GM12892 (cell line): ENCODE data around the gene UBA1. TPM values are rescaled to one million over a fixed set of nuclear protein-coding genes. Genes with fewer than 3 reads are reported as not detected.
A peak's percentile ranks its signal among the peaks of the same experiment; 100 is the strongest.

ENCODE experiments used
- DNase-seq: peaks from one replicate; pipeline ENCODE4 v3.0.0; 2011; ENCODE audit not compliant: insufficient read length
- FAIRE-seq: peaks from 2 replicates; lab custom pipeline; 2011; peaks lifted over from hg19 to GRCh38; lab: Jason Lieb, UNC
- POLR2A ChIP-seq: IDR thresholded peaks from 2 replicates; pipeline ENCODE4 v1.6.1; 2011; ENCODE audit warnings: low read depth, low read length, control low read depth
- POLR2AphosphoS5 ChIP-seq: IDR thresholded peaks from 2 replicates; pipeline ENCODE4 v1.6.1; 2011; ENCODE audit warnings: low read depth, low read length, control low read depth
- TAF1 ChIP-seq: IDR thresholded peaks from 2 replicates; pipeline ENCODE4 v1.6.1; 2011; ENCODE audit warnings: low read depth, mild to moderate bottlenecking, control low read depth, low read length, borderline replicate concordance
- polyA plus RNA-seq: library from polyadenylated mRNA; unstranded; fragments of >200 nt; gene quantifications from one replicate; pipeline ENCODE4 v1.2.1, GENCODE V29; 2012; ENCODE audit warnings: missing spikeins, inconsistent platforms; ENCODE audit not compliant: missing spikeins

Gene UBA1
- polyA plus RNA-seq = 112 TPM

GRCh38 chrX:47193475-47194193 lies at the start of gene UBA1:
UBA1 (plus strand) TSS chrX:47193829; CDS start chrX:47198803, 4,974 bp downstream.
- peak; percentile 99 for FAIRE-seq
- TF ChIP-seq POLR2A (peak; percentile 93), TAF1 (peak; percentile 81), POLR2AphosphoS5 (peak; percentile 92)
- peak; percentile 92 for DNase-seq

DNA sequence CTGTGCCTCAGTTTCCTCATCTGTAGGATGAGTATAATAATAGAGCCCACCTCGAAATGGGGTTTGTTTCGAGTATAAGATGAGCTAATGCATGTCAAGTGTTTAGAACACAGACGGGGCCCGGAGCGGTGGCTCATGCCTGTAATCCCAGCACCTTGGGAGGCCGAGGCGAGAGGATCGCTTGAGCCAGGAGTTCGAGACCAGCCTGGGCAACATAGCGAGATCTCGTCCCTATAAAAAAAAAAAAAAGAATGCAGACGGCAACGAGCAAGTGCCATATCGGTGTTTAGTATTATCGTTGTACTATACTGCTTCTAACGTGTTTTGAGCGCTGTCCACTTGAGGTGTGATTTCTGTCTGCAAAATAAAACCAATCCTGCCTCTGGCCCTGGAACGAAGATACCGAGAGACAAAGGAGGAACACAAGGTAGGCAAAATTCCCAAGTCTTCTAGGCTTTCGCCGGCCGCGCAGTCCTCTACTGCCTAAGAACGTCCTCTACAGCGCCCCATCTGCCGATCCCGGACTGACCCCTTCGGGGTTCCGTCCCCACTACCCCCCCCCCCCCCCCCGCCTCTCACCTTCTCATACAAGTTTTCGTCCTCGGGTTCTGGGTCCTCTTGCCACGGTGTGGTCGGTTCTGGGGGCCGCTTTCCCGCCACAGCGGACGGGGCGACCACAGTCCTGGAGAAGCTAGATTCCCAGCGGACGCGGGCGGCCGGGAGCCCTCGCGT lies 49.6 kb upstream of the UBA1 start:
- FAIRE-seq (no peak), DNase-seq (no peak)
- TF ChIP-seq TAF1 = no peak
- TF ChIP-seq POLR2AphosphoS5 = no peak
- TF ChIP-seq POLR2A = no peak

GRCh38 chrX:47144626-47145394 lies 48.8 kb upstream of the UBA1 start, which contains the start of the genes NDUFB11 and RBM10:
NDUFB11 (minus strand) TSS chrX:47144702; CDS start chrX:47144679, 23 bp downstream.
RBM10 (plus strand) TSS chrX:47145221; CDS start chrX:47147482, 2,261 bp downstream.
- FAIRE-seq (peak; percentile 83), DNase-seq (peak; percentile 71)
- TF ChIP-seq POLR2A (peak; percentile 83), TAF1 (peak; percentile 49), POLR2AphosphoS5 (peak; percentile 56)

DNA sequence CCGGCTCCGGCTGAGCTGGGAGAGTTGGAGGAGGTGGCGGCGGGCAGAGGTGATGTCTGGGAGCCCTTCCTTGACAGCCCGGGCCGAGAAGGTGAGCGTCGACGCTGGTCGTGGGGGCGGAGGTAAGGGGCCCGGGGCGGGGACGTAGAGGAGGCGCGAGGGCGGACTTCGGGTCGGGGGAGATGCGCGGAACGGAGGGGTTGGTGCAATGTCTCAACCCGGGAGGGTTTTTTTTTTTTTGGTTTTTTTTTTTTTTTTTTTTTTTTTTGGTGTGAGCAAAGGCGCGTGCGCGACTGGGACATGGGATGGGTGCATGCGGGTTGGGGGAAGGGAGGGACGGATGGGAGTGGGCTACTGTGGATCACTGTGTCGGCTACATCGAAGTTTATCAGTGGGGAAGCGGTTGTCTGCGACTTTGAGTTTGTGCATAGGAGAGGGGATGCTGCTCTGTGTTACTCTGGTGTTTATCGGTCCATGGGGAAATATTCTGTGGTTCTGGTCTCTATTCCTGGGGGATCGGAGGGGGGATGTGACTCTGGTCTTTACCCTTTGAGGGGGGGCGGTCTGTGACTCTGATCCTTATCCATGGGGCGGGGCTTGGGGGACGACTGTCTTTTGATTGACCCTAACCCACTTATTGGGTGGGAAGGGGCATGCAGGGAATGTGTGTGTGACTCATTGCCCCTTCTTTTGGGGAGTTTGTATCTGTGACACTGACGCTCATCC lies 48.1 kb upstream of the UBA1 start:
- FAIRE-seq (peak; percentile 60), DNase-seq (peak; percentile 36)
- TF ChIP-seq TAF1 (0 out of 2 replicates have a peak, but pooled peaks have one; percentile 6), POLR2AphosphoS5 (no peak)

- no peak for DNase-seq
- FAIRE-seq = peak; percentile 5
- no peak for TF ChIP-seq TAF1
- no peak for TF ChIP-seq POLR2AphosphoS5
- no peak for TF ChIP-seq POLR2A
Measured at GRCh38 chrX:47146121-47146935, 47.3 kb upstream of the UBA1 start.

GRCh38 chrX:47146936-47147859 lies 46.4 kb upstream of the UBA1 start:
- DNase-seq = no peak
- FAIRE-seq = no peak
- TF ChIP-seq POLR2A = no peak
- no peak for TF ChIP-seq TAF1
- TF ChIP-seq POLR2AphosphoS5 = no peak

DNA sequence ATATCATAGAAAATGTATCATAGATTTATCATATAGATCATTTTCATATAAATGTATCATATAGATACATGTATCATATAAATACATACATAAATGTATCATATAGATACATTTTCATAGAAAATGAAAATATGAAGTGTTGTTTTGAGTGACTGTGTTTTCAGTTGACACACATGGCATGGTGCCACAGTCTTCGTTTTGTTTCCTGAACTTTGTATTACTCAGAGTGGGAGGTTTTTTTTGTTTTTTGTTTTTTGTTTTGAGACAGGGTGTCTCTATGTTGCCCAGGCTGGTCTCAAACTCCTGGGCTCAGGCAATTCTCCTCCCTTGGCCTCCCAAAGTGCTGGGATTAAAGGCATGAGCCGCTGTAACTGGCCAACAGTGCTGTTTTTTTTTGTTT lies 44.7 kb upstream of the UBA1 start:
- TF ChIP-seq POLR2A (no peak), TAF1 (no peak), POLR2AphosphoS5 (no peak)
- FAIRE-seq (no peak), DNase-seq (no peak)

DNA sequence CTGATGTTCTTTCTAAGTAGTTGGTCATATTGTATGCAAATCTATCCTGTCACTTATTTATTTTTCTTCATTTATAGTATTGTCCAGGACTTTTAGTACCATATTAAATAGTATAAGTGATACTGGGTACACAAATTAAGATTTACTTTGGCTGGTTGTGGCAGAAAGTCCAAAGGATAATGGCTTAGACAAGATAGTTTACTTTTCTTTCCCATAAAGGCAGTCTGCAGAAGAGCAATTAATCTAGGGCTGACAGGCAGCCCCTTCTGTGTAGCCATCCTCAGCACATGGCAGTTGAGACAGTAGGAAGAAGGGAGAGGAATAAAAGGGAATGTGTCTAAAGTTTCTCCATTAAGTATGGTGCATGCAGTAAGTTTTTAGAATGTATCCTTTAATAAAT lies 42.2 kb upstream of the UBA1 start:
- no peak for TF ChIP-seq POLR2AphosphoS5
- no peak for TF ChIP-seq TAF1
- TF ChIP-seq POLR2A = no peak
- FAIRE-seq = no peak
- no peak for DNase-seq

DNA sequence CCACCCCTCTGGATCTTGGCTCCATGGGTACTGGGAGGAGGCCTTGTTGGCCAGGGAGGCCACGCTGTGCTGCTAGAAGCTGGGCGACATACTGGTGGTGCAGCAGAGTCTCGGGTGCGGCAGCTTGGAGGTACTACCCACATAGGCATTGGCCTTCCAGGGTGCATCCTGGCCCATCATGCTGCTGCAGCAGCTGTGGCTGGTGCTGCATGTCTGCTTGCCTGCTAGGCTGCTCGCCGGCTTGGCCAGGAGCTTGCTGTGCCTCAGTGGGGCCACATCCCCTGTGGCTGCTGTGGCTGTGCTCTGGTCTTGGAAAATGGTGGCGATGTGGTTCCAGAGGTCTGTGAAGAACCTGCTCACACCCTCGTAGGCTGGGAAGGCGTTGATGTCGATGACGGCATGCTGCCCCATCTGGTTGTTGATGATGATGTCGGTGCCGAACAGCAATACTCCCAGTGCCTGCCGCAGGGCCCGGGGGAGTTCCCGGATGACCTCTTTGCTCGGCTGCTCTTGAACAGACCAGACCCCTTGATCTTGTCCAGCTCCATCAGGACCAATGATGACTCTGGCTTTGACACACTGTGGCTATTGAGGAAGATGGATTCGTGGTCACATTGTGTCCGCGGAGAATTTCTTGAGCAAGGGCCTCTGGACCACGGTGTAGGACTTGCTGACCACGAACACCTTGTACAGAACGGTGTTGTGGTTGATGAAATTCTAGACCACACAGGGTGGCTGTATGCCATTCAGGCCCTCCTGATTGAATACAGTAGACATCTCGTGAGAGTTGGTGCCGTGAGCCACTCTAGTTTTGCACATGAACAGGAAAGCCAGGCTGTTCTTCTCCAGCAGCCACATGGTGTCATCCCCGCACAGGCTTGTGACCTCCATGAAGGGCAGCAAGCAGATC lies 36.8 kb upstream of the UBA1 start:
- FAIRE-seq (no peak), DNase-seq (no peak)
- TF ChIP-seq TAF1 (no peak), POLR2A (peak; percentile 43; the same call in 1 of the 2 replicates)
